Measurements from ENCODE around the gene FCRL6. TPM values are rescaled to one million over a fixed set of nuclear protein-coding genes. Genes with fewer than 3 reads are reported as not detected.

Gene FCRL6
- total RNA-seq, 1 donor from 2014 or later, result not detected

DNA sequence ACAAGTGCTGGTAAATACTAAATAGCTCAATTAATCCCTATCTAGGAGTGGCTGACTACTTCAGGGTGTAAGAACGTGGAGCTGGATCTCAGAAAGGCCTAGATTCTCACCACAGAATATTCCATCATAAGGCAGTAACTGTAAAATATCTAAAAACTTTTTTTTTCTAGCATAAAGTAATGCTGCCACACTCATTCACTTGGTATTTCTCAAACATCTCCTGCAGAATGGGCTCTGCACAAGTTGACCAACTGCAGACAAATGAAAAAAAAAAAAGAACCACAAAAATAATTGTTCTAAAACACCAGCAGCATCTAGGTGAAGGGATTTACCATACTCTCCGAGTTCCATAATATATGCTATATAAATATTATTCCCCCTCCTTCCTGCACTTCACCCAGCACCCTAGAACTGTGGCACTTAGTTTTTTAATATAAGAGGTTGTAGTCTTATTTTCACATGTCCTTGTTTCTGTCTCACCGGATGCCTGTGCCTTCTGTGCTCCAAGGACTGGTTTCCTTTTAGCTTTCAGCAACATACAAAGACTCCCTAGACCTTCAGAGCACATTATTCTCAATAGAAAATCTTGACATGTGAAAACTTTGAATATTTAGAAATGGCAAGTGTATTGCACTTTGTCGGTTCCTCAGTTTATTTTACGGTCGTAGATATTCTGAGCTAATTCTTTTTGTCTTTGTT is 51.4 kb downstream of the FCRL6 start:
- Histone ChIP-seq H3K27ac (peak overlapping the region; percentile 98), H3K4me3 (peak overlapping the region; percentile 78 to 92), H3K4me1 (peaks cover 0 to 8% of the 10 kb centered on the region in 2 donors), H3K36me3 (no peaks in the 10 kb centered on the region), H3K27me3 (no peaks in the 10 kb centered on the region), H3K9me3 (no peaks in the 10 kb centered on the region)
- no peak for TF ChIP-seq CTCF (IDR thresholded peaks at IDR 0.05)
- intact Hi-C loops (cut with DNase I), result loop anchor here (1.0 to 2.0 kb wide), 3 partner anchors 38 to 73 kb away; partner anchors contain the start of genes DUSP23 and TAGLN2
- no peak for DNase-seq (ENCODE audit: low spot score in 2 of 2)

DNA sequence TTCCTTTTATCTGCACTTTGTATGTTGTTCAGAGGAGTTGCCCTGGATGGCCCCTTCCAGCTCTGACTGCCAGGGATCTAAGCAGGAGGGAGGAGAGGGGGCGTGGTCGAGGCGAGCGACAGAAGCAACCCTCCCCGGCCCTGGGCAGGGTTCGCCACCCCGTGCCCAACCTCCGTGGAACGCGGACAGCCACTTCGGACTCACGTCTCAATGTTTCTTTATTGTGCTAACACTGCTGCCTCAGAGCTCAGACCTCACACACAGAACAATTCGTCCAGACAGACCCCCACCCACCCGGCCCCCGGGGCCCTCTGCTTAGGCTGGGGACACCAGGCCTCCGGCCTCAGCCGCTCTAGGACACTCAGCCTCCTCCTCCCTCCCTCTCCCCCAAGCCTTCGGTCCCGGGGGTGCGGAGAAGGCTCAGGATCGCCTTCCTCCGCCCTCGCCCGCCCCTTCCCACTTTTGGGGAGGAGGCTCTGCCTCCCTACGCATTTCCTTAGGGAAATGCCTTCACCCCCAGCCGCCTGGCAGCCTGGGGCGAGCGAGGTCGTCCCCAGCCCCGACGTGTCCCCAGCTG is 52.0 kb downstream of the FCRL6 start:
- peak; percentile 14 to 89 for DNase-seq (ENCODE audit: low spot score in 2 of 2)
- H3K4me1 ChIP-seq, result peaks cover 0 to 8% of the 10 kb centered on the region in 2 donors
- peak overlapping the region; percentile 78 to 92 for H3K4me3 ChIP-seq
- H3K36me3 ChIP-seq, result no peaks in the 10 kb centered on the region
- H3K27me3 ChIP-seq, result no peaks in the 10 kb centered on the region
- no peaks in the 10 kb centered on the region for H3K9me3 ChIP-seq
- TF ChIP-seq CTCF (IDR thresholded peaks at IDR 0.05), result no peak
- peak overlapping the region; percentile 98 for H3K27ac ChIP-seq
- intact Hi-C loops (cut with DNase I), result loop anchor here (1.0 to 2.0 kb wide), 3 partner anchors 37 to 73 kb away; partner anchors contain the start of genes DUSP23 and TAGLN2

DNA sequence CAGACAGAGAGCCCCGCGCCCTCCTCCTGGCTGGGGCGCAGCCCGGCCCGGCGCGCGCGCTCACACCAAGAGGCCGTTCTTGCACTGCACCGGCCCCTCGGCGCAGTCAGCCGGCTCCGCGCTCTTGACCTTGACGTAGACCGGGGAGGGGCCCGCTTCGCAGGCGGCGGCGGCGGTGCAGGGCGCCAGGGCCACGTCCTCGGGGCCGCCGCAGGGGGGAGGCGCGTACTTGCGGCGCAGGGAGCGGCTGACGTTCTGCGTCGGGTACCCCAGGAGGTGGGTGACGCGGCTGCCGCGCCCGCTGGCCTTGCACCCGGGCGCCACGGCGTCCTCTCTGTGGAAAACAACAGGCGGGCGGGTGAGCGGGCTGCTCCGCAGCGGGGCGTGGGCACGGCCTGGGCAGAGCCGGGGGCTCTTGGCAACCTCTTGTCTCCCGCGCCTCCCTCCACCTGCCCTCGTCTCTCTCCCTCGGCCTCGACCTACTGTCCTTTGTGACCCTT is 52.6 kb downstream of the FCRL6 start:
- TF ChIP-seq CTCF (IDR thresholded peaks at IDR 0.05), result peak in 1 of 3 experiments; percentile 22
- peak; percentile 32 to 92 for DNase-seq (ENCODE audit: low spot score in 2 of 2)
- intact Hi-C loops (cut with DNase I), result loop anchor here (1.0 to 2.0 kb wide), 3 partner anchors 37 to 74 kb away; partner anchors contain the start of genes DUSP23 and TAGLN2
- Histone ChIP-seq H3K27ac (peak overlapping the region; percentile 98), H3K4me3 (peak overlapping the region; percentile 78 to 92), H3K36me3 (no peaks in the 10 kb centered on the region), H3K4me1 (peaks cover 0 to 8% of the 10 kb centered on the region in 2 donors), H3K9me3 (no peaks in the 10 kb centered on the region), H3K27me3 (no peaks in the 10 kb centered on the region)

DNA sequence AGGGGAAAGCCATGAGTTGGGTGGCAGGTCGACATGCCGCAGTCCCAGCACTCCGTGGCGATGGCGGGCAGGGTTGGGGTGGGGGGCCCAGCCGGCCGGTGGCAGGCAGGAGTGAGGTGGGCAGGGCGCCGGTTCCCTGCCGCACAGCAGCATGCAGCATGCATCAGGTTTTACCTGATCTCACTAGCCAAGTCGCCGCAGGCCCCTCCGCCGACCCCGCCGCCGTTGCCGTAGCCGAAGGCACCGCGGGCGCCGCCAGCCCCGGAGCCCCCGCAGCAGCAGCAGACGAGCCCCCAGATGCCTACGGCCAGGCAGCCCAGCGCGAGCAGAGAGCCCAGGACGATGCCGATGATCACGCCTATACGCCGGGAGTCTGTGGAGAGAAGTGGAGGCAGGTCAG is 53.5 kb downstream of the FCRL6 start:
- intact Hi-C loops (cut with DNase I), result loop anchor here (2.0 kb wide), 1 partner anchor 75 kb away; the partner anchor contains the start of gene DUSP23
- no peaks in the 10 kb centered on the region for H3K9me3 ChIP-seq
- no peaks in the 10 kb centered on the region for H3K36me3 ChIP-seq
- no peak for TF ChIP-seq CTCF (IDR thresholded peaks at IDR 0.05)
- H3K27ac ChIP-seq, result peak overlapping the region; percentile 98
- peaks cover 0 to 8% of the 10 kb centered on the region in 2 donors for H3K4me1 ChIP-seq
- no peaks in the 10 kb centered on the region for H3K27me3 ChIP-seq
- no peak for DNase-seq (ENCODE audit: low spot score in 2 of 2)
- H3K4me3 ChIP-seq, result peak overlapping the region in 1 of 2 donors; percentile 92

GRCh38 chr1:159856576-159856975 is 54.4 kb downstream of the FCRL6 start:
- intact Hi-C loops (cut with DNase I), result no loop called here
- H3K27me3 ChIP-seq, result no peaks in the 10 kb centered on the region
- no peak overlapping the region for H3K4me3 ChIP-seq
- TF ChIP-seq CTCF (IDR thresholded peaks at IDR 0.05), result no peak
- peaks cover 0 to 8% of the 10 kb centered on the region in 2 donors for H3K4me1 ChIP-seq
- H3K9me3 ChIP-seq, result no peaks in the 10 kb centered on the region
- no peak for DNase-seq (ENCODE audit: low spot score in 2 of 2)
- H3K36me3 ChIP-seq, result no peaks in the 10 kb centered on the region
- H3K27ac ChIP-seq, result peak overlapping the region in 1 of 2 donors; percentile 30

All from ascending aorta (tissue), 2 donors.